Osteocyte (in vitro differentiated cells): ENCODE measurements around the gene RAB27B. TPM values are rescaled to one million over a fixed set of nuclear protein-coding genes. Genes with fewer than 3 reads are reported as not detected.

Source experiments
- DNase-seq: peaks from one replicate; pipeline ENCODE4 v3.0.0; 2021; ENCODE audit warnings: mixed read lengths; ENCODE audit not compliant: unreplicated experiment; ENCODE audit errors: extremely low spot score
- H3K27ac Mint-ChIP-seq: one replicate; pipeline ENCODE4 v1.8.0; 2021; ENCODE audit warnings: mild to moderate bottlenecking, mixed read lengths; ENCODE audit not compliant: unreplicated experiment
- H3K27me3 Mint-ChIP-seq: one replicate; pipeline ENCODE4 v1.8.0; 2021; ENCODE audit warnings: mixed read lengths; ENCODE audit not compliant: unreplicated experiment
- H3K36me3 Mint-ChIP-seq: one replicate; pipeline ENCODE4 v1.8.0; 2021; ENCODE audit warnings: mixed read lengths; ENCODE audit not compliant: unreplicated experiment
- H3K4me1 Mint-ChIP-seq: one replicate; pipeline ENCODE4 v1.8.0; 2021; ENCODE audit warnings: mixed read lengths; ENCODE audit not compliant: unreplicated experiment
- H3K4me3 Mint-ChIP-seq: one replicate; pipeline ENCODE4 v1.8.0; 2021; ENCODE audit warnings: mild to moderate bottlenecking, moderate library complexity, mixed read lengths; ENCODE audit not compliant: unreplicated experiment
- H3K9me3 Mint-ChIP-seq: one replicate; pipeline ENCODE4 v1.8.0; 2021; ENCODE audit warnings: mixed read lengths; ENCODE audit not compliant: unreplicated experiment
- total RNA-seq: library from RNA; stranded (reverse); gene quantifications from 2 replicates; pipeline ENCODE4 v1.2.1, GENCODE V29; 2021
- TF ChIP-seq, protein P1 (sequence below): fragments of 200-600 bp; sonication (generic); IDR thresholded peaks from 2 replicates; pipeline ENCODE4 v1.5.0; 2021; ENCODE audit warnings: antibody characterized with exemption, mild to moderate bottlenecking, moderate library complexity

The RAB27B gene
- total RNA-seq, 1 donor from 2014 or later: 1.9 TPM

DNA sequence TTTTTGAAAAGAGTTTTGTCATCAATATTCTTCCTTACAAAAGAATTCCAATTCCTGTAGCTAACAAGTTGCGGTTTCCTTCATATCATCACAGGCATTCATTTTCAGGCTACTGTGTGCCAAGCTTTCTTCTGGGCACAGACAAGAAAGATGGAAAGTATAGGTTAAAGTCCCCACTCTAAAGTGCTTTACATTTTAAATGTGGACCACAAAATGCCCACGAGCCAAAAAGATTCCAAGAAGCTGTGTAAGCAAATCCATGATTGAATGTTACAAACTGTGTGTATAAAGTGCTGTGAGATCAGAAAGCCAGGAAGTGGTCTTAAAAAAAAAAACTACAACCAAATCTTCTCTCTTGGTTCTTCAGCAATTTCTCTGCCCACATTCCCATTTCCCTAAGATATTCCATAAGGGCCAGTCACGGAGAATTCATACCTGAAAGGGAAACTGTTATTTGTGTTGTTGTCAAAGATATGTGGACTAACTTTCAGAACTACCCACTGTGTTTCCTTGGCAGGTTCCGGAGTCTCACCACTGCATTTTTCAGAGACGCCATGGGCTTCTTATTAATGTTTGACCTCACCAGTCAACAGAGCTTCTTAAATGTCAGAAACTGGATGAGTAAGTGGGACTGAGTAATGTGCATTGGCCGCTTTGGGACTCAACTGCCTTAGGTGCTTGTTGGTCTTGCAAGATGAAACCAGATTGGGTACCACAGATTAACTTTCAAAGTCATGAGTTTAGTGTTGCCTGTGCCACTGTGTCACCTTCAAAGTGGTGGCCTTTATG is 55.7 kb downstream of the RAB27B start:
- Mint-ChIP-seq H3K36me3 (peaks cover 4% of the 10 kb centered on the region), H3K4me1 (peaks cover 1% of the 10 kb centered on the region), H3K9me3 (peaks cover 3% of the 10 kb centered on the region), H3K27ac (no peak overlapping the region), H3K4me3 (no peak overlapping the region), H3K27me3 (peaks cover 36% of the 10 kb centered on the region)
- TF ChIP-seq, protein P1, sequence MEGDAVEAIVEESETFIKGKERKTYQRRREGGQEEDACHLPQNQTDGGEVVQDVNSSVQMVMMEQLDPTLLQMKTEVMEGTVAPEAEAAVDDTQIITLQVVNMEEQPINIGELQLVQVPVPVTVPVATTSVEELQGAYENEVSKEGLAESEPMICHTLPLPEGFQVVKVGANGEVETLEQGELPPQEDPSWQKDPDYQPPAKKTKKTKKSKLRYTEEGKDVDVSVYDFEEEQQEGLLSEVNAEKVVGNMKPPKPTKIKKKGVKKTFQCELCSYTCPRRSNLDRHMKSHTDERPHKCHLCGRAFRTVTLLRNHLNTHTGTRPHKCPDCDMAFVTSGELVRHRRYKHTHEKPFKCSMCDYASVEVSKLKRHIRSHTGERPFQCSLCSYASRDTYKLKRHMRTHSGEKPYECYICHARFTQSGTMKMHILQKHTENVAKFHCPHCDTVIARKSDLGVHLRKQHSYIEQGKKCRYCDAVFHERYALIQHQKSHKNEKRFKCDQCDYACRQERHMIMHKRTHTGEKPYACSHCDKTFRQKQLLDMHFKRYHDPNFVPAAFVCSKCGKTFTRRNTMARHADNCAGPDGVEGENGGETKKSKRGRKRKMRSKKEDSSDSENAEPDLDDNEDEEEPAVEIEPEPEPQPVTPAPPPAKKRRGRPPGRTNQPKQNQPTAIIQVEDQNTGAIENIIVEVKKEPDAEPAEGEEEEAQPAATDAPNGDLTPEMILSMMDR: no peak
- no peak for DNase-seq

DNA sequence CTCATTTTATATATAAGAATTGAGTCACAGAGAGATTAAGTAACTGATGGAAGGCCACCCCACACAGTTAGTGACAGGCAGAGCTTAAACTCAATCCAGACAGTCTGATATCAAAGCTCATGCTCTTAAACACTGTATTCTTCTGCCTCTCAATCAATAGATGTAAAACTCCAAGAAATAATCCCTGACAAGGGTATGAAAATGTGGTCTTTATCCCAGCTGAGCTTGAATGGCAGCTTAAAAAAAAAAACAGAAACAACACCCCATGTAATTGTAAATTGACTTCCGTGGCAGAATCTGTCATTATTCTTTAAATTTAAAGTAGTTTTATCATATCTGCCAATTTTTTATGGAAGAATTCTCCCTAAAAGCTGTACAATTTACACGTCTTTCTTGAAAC is 60.1 kb downstream of the RAB27B start:
- TF ChIP-seq, protein P1: no peak
- Mint-ChIP-seq H3K36me3 (peaks cover 4% of the 10 kb centered on the region), H3K9me3 (peaks cover 3% of the 10 kb centered on the region), H3K27ac (no peak overlapping the region), H3K4me1 (peaks cover 1% of the 10 kb centered on the region), H3K27me3 (peaks cover 36% of the 10 kb centered on the region), H3K4me3 (no peak overlapping the region)
- DNase-seq: no peak

DNA sequence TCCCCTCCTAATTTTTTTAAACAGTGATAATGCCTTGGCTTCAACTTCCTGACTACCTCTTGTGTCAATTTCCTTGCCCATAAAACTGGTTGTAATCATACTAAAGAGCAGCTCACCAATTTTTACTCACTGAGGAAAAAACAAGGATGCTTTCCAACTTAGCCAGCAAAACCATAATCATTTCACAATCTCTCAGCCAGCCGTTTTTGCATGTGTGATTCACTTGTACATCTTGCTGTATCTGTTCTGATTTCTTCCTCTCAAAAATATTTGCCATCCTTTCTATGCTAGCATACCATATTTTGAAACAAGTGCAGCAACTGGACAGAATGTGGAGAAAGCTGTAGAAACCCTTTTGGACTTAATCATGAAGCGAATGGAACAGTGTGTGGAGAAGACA is 60.7 kb downstream of the RAB27B start:
- peaks cover 3% of the 10 kb centered on the region for H3K9me3 Mint-ChIP-seq
- H3K4me1 Mint-ChIP-seq: no peaks in the 10 kb centered on the region
- peaks cover 4% of the 10 kb centered on the region for H3K36me3 Mint-ChIP-seq
- no peak overlapping the region for H3K27ac Mint-ChIP-seq
- DNase-seq: no peak
- TF ChIP-seq, protein P1: no peak
- H3K4me3 Mint-ChIP-seq: no peak overlapping the region
- H3K27me3 Mint-ChIP-seq: peaks cover 39% of the 10 kb centered on the region

DNA sequence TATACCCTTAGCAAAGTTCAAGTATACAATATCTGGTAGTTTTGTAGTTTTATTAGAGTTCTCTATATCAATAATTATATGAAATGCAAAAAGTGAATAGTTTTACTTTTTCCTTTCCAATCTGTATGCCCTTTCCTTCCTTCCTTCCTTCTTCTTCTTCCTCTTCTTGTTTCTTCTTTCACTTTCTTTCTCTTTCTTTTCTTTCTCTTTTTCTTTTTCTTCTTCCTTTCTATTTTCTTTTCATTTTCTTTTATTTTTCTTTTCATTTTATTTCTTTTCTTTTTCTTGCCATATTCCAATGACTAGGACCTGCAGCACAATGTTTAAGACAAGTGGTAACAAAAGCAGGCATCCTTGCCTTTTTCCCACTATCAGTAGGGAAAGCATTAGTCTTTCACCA is 71.2 kb downstream of the RAB27B start:
- Mint-ChIP-seq H3K9me3 (no peaks in the 10 kb centered on the region), H3K4me3 (no peak overlapping the region), H3K36me3 (peaks cover 1% of the 10 kb centered on the region), H3K27ac (no peak overlapping the region), H3K27me3 (peaks cover 26% of the 10 kb centered on the region), H3K4me1 (no peaks in the 10 kb centered on the region)
- DNase-seq: no peak
- TF ChIP-seq, protein P1: no peak

DNA sequence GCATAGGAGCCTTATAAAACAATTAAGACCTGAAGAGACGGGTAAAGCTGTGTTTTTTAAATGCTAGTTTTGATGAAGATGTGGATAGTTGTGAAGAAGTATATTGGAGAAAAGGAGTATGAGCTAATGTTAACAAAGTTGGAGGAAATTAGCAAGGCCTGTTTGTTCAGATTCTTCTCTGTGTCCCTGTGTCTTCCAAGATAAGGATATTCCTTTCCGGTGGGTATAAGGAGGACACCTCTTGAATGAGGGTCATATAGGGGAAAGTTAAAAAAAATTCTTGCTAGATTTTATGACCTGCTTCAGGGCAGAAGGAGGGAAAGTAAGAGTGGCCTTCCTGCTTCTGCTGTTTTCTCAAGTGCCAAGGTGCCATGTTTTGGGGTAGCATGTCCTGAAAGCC is 72.0 kb downstream of the RAB27B start:
- H3K27me3 Mint-ChIP-seq: peaks cover 24% of the 10 kb centered on the region
- H3K4me1 Mint-ChIP-seq: no peaks in the 10 kb centered on the region
- H3K9me3 Mint-ChIP-seq: no peaks in the 10 kb centered on the region
- DNase-seq: no peak
- H3K27ac Mint-ChIP-seq: no peak overlapping the region
- H3K36me3 Mint-ChIP-seq: peaks cover 1% of the 10 kb centered on the region
- H3K4me3 Mint-ChIP-seq: no peak overlapping the region
- TF ChIP-seq, protein P1: no peak
